Glutamatergic neuron (in vitro differentiated cells): Measurements from ENCODE around the gene ANK3. TPM values are rescaled to one million over a fixed set of nuclear protein-coding genes. Genes with fewer than 3 reads are reported as not detected.

Experiments
- DNase-seq: peaks from one replicate; pipeline ENCODE4 v3.0.0; 2022
- H3K27ac Mint-ChIP-seq: one replicate; pipeline ENCODE4 v1.8.0; 2020; ENCODE audit warnings: mild to moderate bottlenecking, mixed read lengths, inconsistent platforms; ENCODE audit not compliant: unreplicated experiment
- H3K27me3 Mint-ChIP-seq: one replicate; pipeline ENCODE4 v1.8.0; 2020; ENCODE audit warnings: mild to moderate bottlenecking, moderate library complexity, mixed read lengths, inconsistent platforms; ENCODE audit not compliant: unreplicated experiment
- H3K36me3 Mint-ChIP-seq: one replicate; pipeline ENCODE4 v1.8.0; 2020; ENCODE audit warnings: mild to moderate bottlenecking, mixed read lengths, inconsistent platforms; ENCODE audit not compliant: unreplicated experiment
- H3K4me1 Mint-ChIP-seq: one replicate; pipeline ENCODE4 v1.8.0; 2020; ENCODE audit warnings: mild to moderate bottlenecking, low read depth, mixed read lengths, inconsistent platforms; ENCODE audit not compliant: unreplicated experiment
- H3K4me3 Mint-ChIP-seq: one replicate; pipeline ENCODE4 v1.8.0; 2020; ENCODE audit warnings: mild to moderate bottlenecking, mixed read lengths, inconsistent platforms; ENCODE audit not compliant: unreplicated experiment
- H3K9me3 Mint-ChIP-seq: one replicate; pipeline ENCODE4 v1.8.0; 2020; ENCODE audit warnings: mild to moderate bottlenecking, moderate library complexity, mixed read lengths, inconsistent platforms; ENCODE audit not compliant: unreplicated experiment
- long read RNA-seq: library from polyadenylated mRNA; unstranded; transcript quantifications from one replicate; pipeline ENCODE4 v2.0.0, GENCODE V29; 2020; ENCODE audit not compliant: unreplicated experiment
- total RNA-seq: library from RNA; stranded (reverse); fragmentation: NEBNext Ultra II Directional; extraction: Animal tissue kit (Norgen Biotek cat#: 25700); gene quantifications from one replicate; pipeline ENCODE4 v1.2.1, GENCODE V29; 2021; ENCODE audit not compliant: unreplicated experiment
- TF ChIP-seq, protein P1 (sequence below): fragments of 200-600 bp; sonication (generic); IDR thresholded peaks from one replicate; pipeline ENCODE4 v1.5.0; 2021; ENCODE audit not compliant: partially characterized antibody, unreplicated experiment

The ANK3 gene
- 84.9 TPM for total RNA-seq
- long read RNA-seq, partial matches to known transcripts: 0 of 2 reads
- long read RNA-seq, other reads (novel, unspliced or antisense): 2 of 2 reads

- Mint-ChIP-seq H3K27me3 (no peaks in the 10 kb centered on the region), H3K9me3 (peaks cover 4% of the 10 kb centered on the region), H3K4me1 (peaks cover 40% of the 10 kb centered on the region), H3K4me3 (peak within 1 kb of the TSS; percentile 80), H3K27ac (peak within 1 kb of the TSS; percentile 96), H3K36me3 (no peaks in the 10 kb centered on the region)
- DNase-seq: no peak
- TF ChIP-seq, protein P1, sequence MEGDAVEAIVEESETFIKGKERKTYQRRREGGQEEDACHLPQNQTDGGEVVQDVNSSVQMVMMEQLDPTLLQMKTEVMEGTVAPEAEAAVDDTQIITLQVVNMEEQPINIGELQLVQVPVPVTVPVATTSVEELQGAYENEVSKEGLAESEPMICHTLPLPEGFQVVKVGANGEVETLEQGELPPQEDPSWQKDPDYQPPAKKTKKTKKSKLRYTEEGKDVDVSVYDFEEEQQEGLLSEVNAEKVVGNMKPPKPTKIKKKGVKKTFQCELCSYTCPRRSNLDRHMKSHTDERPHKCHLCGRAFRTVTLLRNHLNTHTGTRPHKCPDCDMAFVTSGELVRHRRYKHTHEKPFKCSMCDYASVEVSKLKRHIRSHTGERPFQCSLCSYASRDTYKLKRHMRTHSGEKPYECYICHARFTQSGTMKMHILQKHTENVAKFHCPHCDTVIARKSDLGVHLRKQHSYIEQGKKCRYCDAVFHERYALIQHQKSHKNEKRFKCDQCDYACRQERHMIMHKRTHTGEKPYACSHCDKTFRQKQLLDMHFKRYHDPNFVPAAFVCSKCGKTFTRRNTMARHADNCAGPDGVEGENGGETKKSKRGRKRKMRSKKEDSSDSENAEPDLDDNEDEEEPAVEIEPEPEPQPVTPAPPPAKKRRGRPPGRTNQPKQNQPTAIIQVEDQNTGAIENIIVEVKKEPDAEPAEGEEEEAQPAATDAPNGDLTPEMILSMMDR: no peak
These were observed at the start of gene ANK3 for GRCh38 chr10:60389413-60390025. Gene ANK3 (minus strand): TSS chr10:60389875. CDS start chr10:60389538, 337 bp downstream.

- no peak for DNase-seq
- Mint-ChIP-seq H3K27ac (no peak overlapping the region), H3K9me3 (no peaks in the 10 kb centered on the region), H3K4me1 (peaks cover 7% of the 10 kb centered on the region), H3K4me3 (no peak overlapping the region), H3K36me3 (no peaks in the 10 kb centered on the region), H3K27me3 (no peaks in the 10 kb centered on the region)
- TF ChIP-seq, protein P1: peak; percentile 76
These were observed 44.9 kb upstream of the ANK3 start for GRCh38 chr10:60434418-60435046.

DNA sequence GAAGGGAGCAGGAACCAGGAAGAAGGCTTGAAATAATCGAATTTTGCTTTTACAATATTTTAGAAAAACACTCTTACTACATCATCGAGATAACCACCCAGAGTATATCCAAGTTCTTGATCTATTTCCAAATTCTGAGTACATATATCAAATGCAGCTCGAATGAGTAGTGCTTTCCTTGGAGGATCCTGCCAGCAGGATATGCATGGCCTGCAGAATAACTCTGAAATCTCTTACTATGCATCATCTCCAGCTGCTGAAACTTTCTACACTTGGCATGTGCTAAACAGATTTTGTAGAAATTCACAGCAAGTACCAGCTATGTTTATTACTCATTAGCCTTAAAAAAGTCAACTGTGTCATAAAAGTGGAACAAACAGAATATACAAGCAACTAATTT lies 44.0 kb upstream of the ANK3 start:
- Mint-ChIP-seq H3K27me3 (no peaks in the 10 kb centered on the region), H3K36me3 (no peaks in the 10 kb centered on the region), H3K27ac (no peak overlapping the region), H3K4me3 (no peak overlapping the region), H3K9me3 (no peaks in the 10 kb centered on the region), H3K4me1 (peaks cover 8% of the 10 kb centered on the region)
- DNase-seq: no peak
- TF ChIP-seq, protein P1: no peak

DNA sequence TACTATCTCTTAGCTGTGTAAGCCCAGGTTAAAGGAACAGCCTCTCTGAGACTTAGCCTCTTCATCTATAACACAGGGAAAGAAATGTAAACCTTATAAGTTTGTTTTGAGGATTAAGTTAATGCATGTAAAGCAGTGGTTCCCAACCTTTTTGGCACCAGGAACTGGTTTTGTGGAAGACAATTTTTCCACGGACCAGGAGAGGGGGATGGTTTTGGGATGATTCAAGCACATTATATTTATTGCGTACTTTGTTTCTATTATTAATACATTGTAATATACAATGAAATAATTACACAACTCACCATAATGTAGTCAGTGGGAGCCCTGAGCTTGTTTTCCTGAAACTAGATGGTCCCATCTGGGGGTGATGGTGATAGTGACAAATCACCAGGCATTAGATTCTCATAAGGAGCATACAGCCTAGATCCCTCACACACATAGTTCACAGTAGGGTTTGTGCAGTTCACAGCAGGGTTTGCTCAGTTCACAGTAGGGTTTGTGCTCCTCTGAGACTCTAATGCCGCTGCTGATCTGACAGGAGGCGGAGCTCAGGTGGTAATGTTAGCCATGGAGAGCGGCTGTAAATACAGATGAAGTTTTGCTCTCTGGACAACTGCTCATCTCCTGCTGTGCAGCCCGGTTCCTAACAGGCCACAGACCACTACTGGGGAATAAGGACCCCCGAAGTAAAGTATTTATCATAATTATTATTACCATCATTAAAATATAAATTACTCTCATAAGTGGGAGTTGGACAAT lies 41.3 kb upstream of the ANK3 start:
- TF ChIP-seq, protein P1: no peak
- no peaks in the 10 kb centered on the region for H3K27me3 Mint-ChIP-seq
- DNase-seq: no peak
- no peak overlapping the region for H3K27ac Mint-ChIP-seq
- H3K4me1 Mint-ChIP-seq: peaks cover 13% of the 10 kb centered on the region
- no peaks in the 10 kb centered on the region for H3K9me3 Mint-ChIP-seq
- H3K4me3 Mint-ChIP-seq: no peak overlapping the region
- no peaks in the 10 kb centered on the region for H3K36me3 Mint-ChIP-seq
